Measurements from ENCODE around the gene INSRR. TPM values are rescaled to one million over a fixed set of nuclear protein-coding genes. Genes with fewer than 3 reads are reported as not detected.

Gene INSRR
- total RNA-seq (2021) (not detected in 2 replicates), Bru-seq, nascent RNA (not detected), BruChase-seq, experiment 1, labeled RNA remaining after a 2-hour chase (percentile 4 among the genes with signal in this experiment), BruChase-seq, experiment 2, labeled RNA remaining after a 6-hour chase (not detected)
- long read RNA-seq, partial matches to known transcripts: 0 of 1 reads
- long read RNA-seq, other reads (novel, unspliced or antisense): 1 of 1 reads

GRCh38 chr1:156858959-156859522 lies at the start of gene INSRR:
Gene INSRR (minus strand): TSS chr1:156859117. CDS start chr1:156858621, 496 bp downstream.
- H3F3A ChIP-seq (ENCODE audit: insufficient read depth, low read depth): no peaks in the 10 kb centered on the region
- H3K4me1 ChIP-seq (replicated peaks; ENCODE audit: insufficient read depth): peaks cover 12% of the 10 kb centered on the region
- intact Hi-C loops (cut with micrococcal nuclease; ENCODE audit: unreplicated experiment): loop anchor here (2.0 kb wide), 2 partner anchors 170 to 232 kb away; no protein-coding TSS in a partner anchor
- H3K79me2 ChIP-seq (ENCODE audit: low read depth): no peaks in the 10 kb centered on the region
- H3K27me3 ChIP-seq (ENCODE audit: insufficient read depth, low read depth): peaks cover 64% of the 10 kb centered on the region
- no peak for DNase-seq
- H4K20me1 ChIP-seq (ENCODE audit: insufficient read depth): no peaks in the 10 kb centered on the region
- no peak for TF ChIP-seq CTCF (conservative IDR thresholded peaks at IDR 0.05)
- no peak; the same call in 1 of the 2 replicates for TF ChIP-seq EZH2 (IDR thresholded peaks at IDR 0.05; ENCODE audit: low read depth)
- H3K4me3 ChIP-seq: peak within 1 kb of the TSS; percentile 40; the same call in 1 of the 2 replicates
- no peaks in the 10 kb centered on the region for H3K36me3 ChIP-seq (ENCODE audit: low read depth)
- H3K9me3 ChIP-seq (ENCODE audit: insufficient read depth, low read depth): no peaks in the 10 kb centered on the region
- CTCF ChIA-PET: interaction anchor here (0.6 to 2.5 kb wide), 10 partner anchors 20 to 233 kb away, joined by 3 to 25 read pairs (median 6); partner anchors contain the start of gene HDGF
- no TSS peak for BruUV-seq (replicated peaks)
- peak within 1 kb of the TSS; percentile 24; the same call in 1 of the 2 replicates for H2AFZ ChIP-seq
- POLR2A ChIA-PET (ENCODE audit: unreplicated experiment): no interaction called here
- H3K27ac ChIP-seq: no peak within 1 kb of the TSS
- peak within 1 kb of the TSS; percentile 83 for H3K4me2 ChIP-seq
- H3K9me2 ChIP-seq (ENCODE audit: insufficient read depth): no peaks in the 10 kb centered on the region

- DNase-seq: no peak
- CTCF ChIA-PET: interaction anchor here (0.6 kb wide), 1 partner anchor 281 kb away, joined by 3 read pairs; no protein-coding TSS in a partner anchor
- Histone ChIP-seq H3K4me3 (peak overlapping the region; percentile 70), H2AFZ (no peak overlapping the region), H3K4me1 (replicated peaks; ENCODE audit: insufficient read depth) (0 out of 2 replicates have a peak, but pooled peaks cover 10% of the 10 kb centered on the region), H3K4me2 (peak overlapping the region; percentile 79), H3K79me2 (ENCODE audit: low read depth) (no peaks in the 10 kb centered on the region), H3K27me3 (ENCODE audit: insufficient read depth, low read depth) (no peaks in the 10 kb centered on the region), H3K36me3 (ENCODE audit: low read depth) (no peaks in the 10 kb centered on the region), H3F3A (ENCODE audit: insufficient read depth, low read depth) (no peaks in the 10 kb centered on the region), H3K9me2 (ENCODE audit: insufficient read depth) (no peaks in the 10 kb centered on the region), H3K9me3 (ENCODE audit: insufficient read depth, low read depth) (no peaks in the 10 kb centered on the region), H4K20me1 (ENCODE audit: insufficient read depth) (no peaks in the 10 kb centered on the region), H3K27ac (no peak overlapping the region)
- intact Hi-C loops (cut with micrococcal nuclease; ENCODE audit: unreplicated experiment): no loop called here
- TF ChIP-seq EZH2 (IDR thresholded peaks at IDR 0.05; ENCODE audit: low read depth): no peak
- no peak for TF ChIP-seq CTCF (conservative IDR thresholded peaks at IDR 0.05)
- POLR2A ChIA-PET (ENCODE audit: unreplicated experiment): interaction anchor here (0.5 to 0.6 kb wide), 2 partner anchors 12 to 94 kb away, joined by 4 to 10 read pairs; no protein-coding TSS in a partner anchor
- TSS peak; percentile 13 for BruUV-seq (replicated peaks)
Observed at GRCh38 chr1:156908541-156908940, 49.6 kb upstream of the INSRR start.

- Histone ChIP-seq H3K27ac (no peak overlapping the region), H4K20me1 (ENCODE audit: insufficient read depth) (no peaks in the 10 kb centered on the region), H3K9me3 (ENCODE audit: insufficient read depth, low read depth) (no peaks in the 10 kb centered on the region), H3K9me2 (ENCODE audit: insufficient read depth) (no peaks in the 10 kb centered on the region), H3K4me3 (no peak overlapping the region), H3F3A (ENCODE audit: insufficient read depth, low read depth) (no peaks in the 10 kb centered on the region), H3K79me2 (ENCODE audit: low read depth) (no peaks in the 10 kb centered on the region), H3K4me1 (replicated peaks; ENCODE audit: insufficient read depth) (0 out of 2 replicates have a peak, but pooled peaks cover 10% of the 10 kb centered on the region), H3K36me3 (ENCODE audit: low read depth) (no peaks in the 10 kb centered on the region), H2AFZ (no peak overlapping the region), H3K27me3 (ENCODE audit: insufficient read depth, low read depth) (no peaks in the 10 kb centered on the region), H3K4me2 (no peak overlapping the region)
- intact Hi-C loops (cut with micrococcal nuclease; ENCODE audit: unreplicated experiment): no loop called here
- TF ChIP-seq EZH2 (IDR thresholded peaks at IDR 0.05; ENCODE audit: low read depth) (no peak), CTCF (conservative IDR thresholded peaks at IDR 0.05) (no peak)
- no peak for DNase-seq
- ChIA-PET CTCF (interaction anchor here (0.5 to 0.6 kb wide), 2 partner anchors 11 to 14 kb away, joined by 7 to 22 read pairs; no protein-coding TSS in a partner anchor), POLR2A (ENCODE audit: unreplicated experiment) (no interaction called here)
- BruUV-seq (replicated peaks): no TSS peak
Observed at GRCh38 chr1:156906206-156906906, 47.4 kb upstream of the INSRR start.

All from PC-9 (cell line).